HCT116 (cell line): ENCODE data around the gene UAP1. TPM values are rescaled to one million over a fixed set of nuclear protein-coding genes. Genes with fewer than 3 reads are reported as not detected.

ENCODE experiments used
- ATAC-seq: fragments of 200-7000 bp; cut with Tn5 transposase; 2 replicates; pipeline ENCODE4 v1.9.1; 2020; ENCODE audit warnings: mild to moderate bottlenecking, moderate library complexity
- BruUV-seq: library from RNA; stranded (reverse); fragments of 400-500 nt; replicated peaks from 2 replicates; lab custom pipeline; 2021; lab: Mats Ljungman, UMichigan
- CTCF ChIA-PET: fragments of 300-600 bp; sonication (Branson Sonifier 250); formaldehyde crosslinking; loops from one replicate; lab custom pipeline; 2021; ENCODE audit warnings: antibody characterized with exemption; lab: Charles Lee
- POLR2A ChIA-PET: fragments of 300-600, 350-600 bp; sonication (Branson Sonifier 250); formaldehyde crosslinking; loops from one replicate; lab custom pipeline; 2021; ENCODE audit warnings: antibody characterized with exemption; lab: Charles Lee
- RAD21 ChIA-PET, 2 experiments: fragments of 300-600 bp; sonication (Branson Sonifier 250); formaldehyde crosslinking; loops; one replicate each; lab custom pipeline; 2023; ENCODE audit warnings: low total read pairs in 2 of 2; ENCODE audit not compliant: uncharacterized antibody in 2 of 2, unreplicated experiment in 2 of 2, low non-redundant PET in 1 of 2; lab: Charles Lee
- DNase-seq: peaks from one replicate; pipeline ENCODE4 v3.0.0-alpha.2; 2010; ENCODE audit warnings: low read depth, low spot score
- H2AFZ ChIP-seq: fragments of 200-600 bp; shearing (Covaris generic), sonication (generic); 2 replicates; pipeline ENCODE4 v1.6.1; 2017; ENCODE audit warnings: low read depth, mixed run types, mixed read lengths, antibody characterized with exemption, low read length; ENCODE audit not compliant: poor library complexity, severe bottlenecking
- H3K27ac ChIP-seq: 2 replicates; pipeline ENCODE4 v1.5.1; 2012; ENCODE audit warnings: low read depth, low read length
- H3K27me3 ChIP-seq: fragments of 200-600 bp; sonication (generic); 2 replicates; pipeline ENCODE4 v1.6.1; 2016; ENCODE audit warnings: mixed run types, low read length, mixed read lengths; ENCODE audit not compliant: insufficient read depth
- H3K36me3 ChIP-seq, 2 experiments: fragments of 200-500 bp in 1 of 2; fragments of 200-600 bp in 1 of 2; sonication (Bioruptor generic) in 1 of 2; sonication (generic) in 1 of 2; 2 replicates each; pipeline versions ENCODE4 v1.5.1 to v1.6.1; 2014 to 2016; ENCODE audit warnings: low read length in 2 of 2, inconsistent platforms in 1 of 2, mixed read lengths in 1 of 2, mixed run types in 1 of 2; ENCODE audit not compliant: insufficient read depth in 2 of 2, control insufficient read depth in 1 of 2
- H3K4me1 ChIP-seq, 2 experiments: fragments of 200-600 bp in 1 of 2; sonication (generic) in 1 of 2; 2 replicates each; pipeline versions ENCODE4 v1.5.1 to v1.6.1; 2012 to 2017; ENCODE audit warnings: low read length in 2 of 2, inconsistent platforms in 1 of 2, mild to moderate bottlenecking in 1 of 2, mixed read lengths in 1 of 2, mixed run types in 1 of 2, moderate library complexity in 1 of 2; ENCODE audit not compliant: insufficient read depth in 2 of 2, control insufficient read depth in 1 of 2
- H3K4me2 ChIP-seq: fragments of 200-600 bp; sonication (generic); 2 replicates; pipeline ENCODE4 v1.6.1; 2017; ENCODE audit warnings: mixed run types, low read length, mixed read lengths
- H3K4me3 ChIP-seq, 2 experiments: fragments of 200-600 bp in 1 of 2; sonication (generic) in 1 of 2; replicated peaks in 1 of 2; 2 replicates each; pipeline ENCODE4 v1.5.1; 2011 to 2016; ENCODE audit warnings: low read length in 2 of 2, control low read depth in 1 of 2, low read depth in 1 of 2, mild to moderate bottlenecking in 1 of 2, mixed read lengths in 1 of 2, mixed run types in 1 of 2
- H3K79me2 ChIP-seq: fragments of 200-600 bp; sonication (generic); 2 replicates; pipeline ENCODE4 v1.6.1; 2017; ENCODE audit warnings: mild to moderate bottlenecking, mixed run types, low read length, moderate library complexity, mixed read lengths; ENCODE audit not compliant: insufficient read depth
- H3K9ac ChIP-seq: fragments of 200-600 bp; sonication (generic); 2 replicates; pipeline ENCODE4 v1.6.1; 2016; ENCODE audit warnings: low read length, mixed read lengths
- H3K9me2 ChIP-seq: fragments of 200-600 bp; sonication (generic), shearing (Covaris generic); 2 replicates; pipeline ENCODE4 v1.6.1; 2017; ENCODE audit warnings: mixed run types, mild to moderate bottlenecking, moderate library complexity; ENCODE audit not compliant: insufficient read depth
- H3K9me3 ChIP-seq, 2 experiments: fragments of 200-500 bp in 1 of 2; fragments of 200-600 bp in 1 of 2; sonication (Bioruptor generic) in 1 of 2; sonication (generic) in 1 of 2; 2 replicates each; pipeline ENCODE4 v1.6.1; 2014 to 2017; ENCODE audit warnings: low read length in 2 of 2, mixed read lengths in 2 of 2, inconsistent platforms in 1 of 2, low read depth in 1 of 2, mild to moderate bottlenecking in 1 of 2, mixed run types in 1 of 2, moderate library complexity in 1 of 2; ENCODE audit not compliant: control insufficient read depth in 1 of 2, insufficient read depth in 1 of 2
- H4K20me1 ChIP-seq: fragments of 200-600 bp; sonication (generic), shearing (Covaris generic); 2 replicates; pipeline ENCODE4 v1.6.1; 2017; ENCODE audit warnings: mixed run types, mild to moderate bottlenecking, moderate library complexity; ENCODE audit not compliant: insufficient read depth
- CBX3 ChIP-seq: IDR thresholded peaks from 2 replicates; pipeline ENCODE4 v1.6.1; 2012; ENCODE audit warnings: low read depth
- EGR1 ChIP-seq: IDR thresholded peaks from 2 replicates; pipeline ENCODE4 v1.6.1; 2012; ENCODE audit warnings: low read depth
- EZH2phosphoT487 ChIP-seq: fragments of 200-600 bp; IDR thresholded peaks from 2 replicates; pipeline ENCODE4 v1.6.1; 2018; ENCODE audit warnings: antibody characterized with exemption, borderline replicate concordance
- POLR2A ChIP-seq: IDR thresholded peaks from 2 replicates; pipeline ENCODE4 v1.7.0; 2011; ENCODE audit warnings: borderline replicate concordance; ENCODE audit not compliant: insufficient read depth, insufficient read length; ENCODE audit errors: extremely low read depth
- RAD21 ChIP-seq: IDR thresholded peaks from 2 replicates; pipeline ENCODE4 v1.6.1; 2012; ENCODE audit warnings: low read depth, mild to moderate bottlenecking
- SIN3A ChIP-seq: IDR thresholded peaks from 2 replicates; pipeline ENCODE4 v1.6.1; 2012; ENCODE audit warnings: low read depth
- intact Hi-C: fragments of 100-400 bp; cut with micrococcal nuclease; formaldehyde crosslinking; loops from 2 replicates; pipeline ENCODE4 v1.10.0; 2022
- total RNA-seq: library from RNA; stranded (reverse); gene quantifications from one replicate; pipeline ENCODE4 v1.2.1, GENCODE V29; 2021; ENCODE audit not compliant: unreplicated experiment
- TF ChIP-seq, protein P1 (sequence below), 3 experiments: fragments of 200-600 bp in 1 of 3; sonication (generic) in 1 of 3; IDR thresholded peaks in 2 of 3; conservative IDR thresholded peaks in 1 of 3; 2 replicates each; pipeline ENCODE4 v1.5.1; 2012 to 2017; ENCODE audit warnings: low read depth in 2 of 3, low read length in 2 of 3, antibody characterized with exemption in 1 of 3, borderline replicate concordance in 1 of 3, control low read depth in 1 of 3, mild to moderate bottlenecking in 1 of 3, mixed read lengths in 1 of 3, mixed run types in 1 of 3, moderate library complexity in 1 of 3; ENCODE audit not compliant: insufficient read depth in 1 of 3

Gene UAP1
- total RNA-seq, 1 experiment from 2014 or later, result 51.4 TPM

DNA sequence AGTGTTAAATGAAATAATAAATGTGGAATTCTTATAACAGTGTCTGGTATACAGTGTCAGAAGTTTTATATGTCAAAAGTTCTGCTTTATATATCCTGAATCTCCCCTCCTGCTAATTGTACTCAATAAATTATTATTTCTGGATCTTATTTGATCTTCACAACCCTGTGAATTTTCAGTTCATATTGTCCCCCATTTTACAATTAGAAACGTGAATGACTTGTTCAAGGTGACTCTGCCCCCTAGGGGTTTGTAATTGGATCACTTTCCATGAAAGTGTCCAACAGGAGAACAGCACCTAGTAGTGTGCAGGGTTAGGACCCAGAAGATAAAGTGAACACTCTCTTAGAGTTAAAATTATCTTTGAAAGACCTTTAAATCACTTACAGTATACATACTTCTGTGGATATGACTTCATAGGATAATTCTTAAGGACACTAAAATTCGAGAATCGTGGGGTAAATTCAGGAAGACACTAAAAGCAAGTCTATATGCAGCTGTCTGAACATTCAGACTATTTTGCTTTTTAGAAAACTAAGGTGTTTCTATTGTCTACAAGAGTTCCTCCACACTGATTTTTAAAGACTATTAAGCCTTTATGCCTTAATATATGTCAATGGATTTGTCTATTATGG lies 66.3 kb downstream of the UAP1 start:
- no peak overlapping the region for H3K4me3 ChIP-seq
- H3K9me3 ChIP-seq, result no peaks in the 10 kb centered on the region
- TF ChIP-seq RAD21, result peak; percentile 69
- no peak; the same call in 1 of the 2 replicates for TF ChIP-seq CBX3
- TF ChIP-seq SIN3A, result no peak
- no peak for TF ChIP-seq EGR1
- no peak for TF ChIP-seq POLR2A
- TF ChIP-seq, protein P1, sequence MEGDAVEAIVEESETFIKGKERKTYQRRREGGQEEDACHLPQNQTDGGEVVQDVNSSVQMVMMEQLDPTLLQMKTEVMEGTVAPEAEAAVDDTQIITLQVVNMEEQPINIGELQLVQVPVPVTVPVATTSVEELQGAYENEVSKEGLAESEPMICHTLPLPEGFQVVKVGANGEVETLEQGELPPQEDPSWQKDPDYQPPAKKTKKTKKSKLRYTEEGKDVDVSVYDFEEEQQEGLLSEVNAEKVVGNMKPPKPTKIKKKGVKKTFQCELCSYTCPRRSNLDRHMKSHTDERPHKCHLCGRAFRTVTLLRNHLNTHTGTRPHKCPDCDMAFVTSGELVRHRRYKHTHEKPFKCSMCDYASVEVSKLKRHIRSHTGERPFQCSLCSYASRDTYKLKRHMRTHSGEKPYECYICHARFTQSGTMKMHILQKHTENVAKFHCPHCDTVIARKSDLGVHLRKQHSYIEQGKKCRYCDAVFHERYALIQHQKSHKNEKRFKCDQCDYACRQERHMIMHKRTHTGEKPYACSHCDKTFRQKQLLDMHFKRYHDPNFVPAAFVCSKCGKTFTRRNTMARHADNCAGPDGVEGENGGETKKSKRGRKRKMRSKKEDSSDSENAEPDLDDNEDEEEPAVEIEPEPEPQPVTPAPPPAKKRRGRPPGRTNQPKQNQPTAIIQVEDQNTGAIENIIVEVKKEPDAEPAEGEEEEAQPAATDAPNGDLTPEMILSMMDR (IDR thresholded peaks at IDR 0.05 in 2 of 3, conservative IDR thresholded peaks at IDR 0.05 in 1 of 3; ENCODE audit: borderline replicate concordance in 1 of 3, insufficient read depth in 1 of 3, low read depth in 2 of 3, low read length in 2 of 3), result peak; percentile 55 to 83 (median 65); a peak in 5 of 6 replicates
- no peak overlapping the region for H3K4me2 ChIP-seq
- RAD21 ChIA-PET, result no interaction called here
- peak; percentile 44 for DNase-seq
- H3K79me2 ChIP-seq, result no peaks in the 10 kb centered on the region
- peak; percentile 93 for ATAC-seq
- H3K27ac ChIP-seq, result no peak overlapping the region
- intact Hi-C loops, result no loop called here
- no peak overlapping the region for H2AFZ ChIP-seq
- no peaks in the 10 kb centered on the region for H4K20me1 ChIP-seq
- no peaks in the 10 kb centered on the region for H3K9me2 ChIP-seq
- peaks cover 0 to 6% of the 10 kb centered on the region in 2 experiments; a peak in 1 of 4 replicates for H3K4me1 ChIP-seq
- no TSS peak for BruUV-seq
- no peaks in the 10 kb centered on the region for H3K36me3 ChIP-seq
- H3K27me3 ChIP-seq, result no peaks in the 10 kb centered on the region
- POLR2A ChIA-PET, result no interaction called here
- CTCF ChIA-PET, result interaction anchor here (1.2 to 2.8 kb wide), 2 partner anchors 14 to 172 kb away, joined by 3 to 18 read pairs; no protein-coding TSS in a partner anchor
- no peak overlapping the region for H3K9ac ChIP-seq

DNA sequence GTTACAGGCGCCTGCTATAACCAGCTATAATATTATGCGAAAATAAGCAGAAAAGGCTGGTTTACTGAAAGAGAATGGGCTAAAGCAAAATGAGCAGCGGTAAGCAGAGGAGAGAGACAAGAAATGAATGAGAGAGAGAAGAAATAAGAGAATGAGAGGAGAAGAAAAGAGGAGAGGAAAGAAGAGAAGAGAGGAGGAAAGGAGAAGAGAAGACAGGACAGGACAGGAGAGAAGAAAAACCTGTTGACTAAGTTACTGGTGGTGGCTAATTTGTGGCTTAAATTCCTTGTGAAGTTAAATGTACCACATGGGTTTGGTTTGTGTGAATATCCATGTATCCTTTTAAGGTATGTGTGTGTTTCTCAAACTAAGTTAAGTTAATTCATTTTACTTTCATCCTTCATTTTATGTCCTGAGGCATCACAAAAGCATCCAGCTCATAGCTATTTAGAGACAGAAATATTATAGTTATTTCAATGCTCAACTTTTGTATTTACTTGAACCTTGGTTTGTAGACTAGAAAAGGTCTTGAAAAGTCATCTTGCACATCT lies 67.6 kb downstream of the UAP1 start:
- Histone ChIP-seq H3K9me2 (no peaks in the 10 kb centered on the region), H3K4me1 (peaks cover 0 to 6% of the 10 kb centered on the region in 2 experiments; a peak in 1 of 4 replicates), H3K79me2 (no peaks in the 10 kb centered on the region), H3K27me3 (no peaks in the 10 kb centered on the region), H3K9me3 (no peaks in the 10 kb centered on the region), H3K36me3 (no peaks in the 10 kb centered on the region), H3K4me3 (no peak overlapping the region), H4K20me1 (no peaks in the 10 kb centered on the region), H3K9ac (no peak overlapping the region), H3K27ac (no peak overlapping the region), H3K4me2 (no peak overlapping the region), H2AFZ (no peak overlapping the region)
- ChIA-PET CTCF (interaction anchor here (1.2 to 2.8 kb wide), 3 partner anchors 16 to 271 kb away, joined by 3 to 18 read pairs (median 4); no protein-coding TSS in a partner anchor), POLR2A (no interaction called here), RAD21 (no interaction called here)
- BruUV-seq, result no TSS peak
- no peak for ATAC-seq
- DNase-seq, result no peak
- TF ChIP-seq RAD21 (0 out of 2 replicates have a peak, but pooled peaks have one; percentile 0), EZH2phosphoT487 (no peak)
- intact Hi-C loops, result no loop called here
